ENCODE results near the gene SPC24.

SPC24 gene, protein sequence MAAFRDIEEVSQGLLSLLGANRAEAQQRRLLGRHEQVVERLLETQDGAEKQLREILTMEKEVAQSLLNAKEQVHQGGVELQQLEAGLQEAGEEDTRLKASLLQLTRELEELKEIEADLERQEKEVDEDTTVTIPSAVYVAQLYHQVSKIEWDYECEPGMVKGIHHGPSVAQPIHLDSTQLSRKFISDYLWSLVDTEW

DNA sequence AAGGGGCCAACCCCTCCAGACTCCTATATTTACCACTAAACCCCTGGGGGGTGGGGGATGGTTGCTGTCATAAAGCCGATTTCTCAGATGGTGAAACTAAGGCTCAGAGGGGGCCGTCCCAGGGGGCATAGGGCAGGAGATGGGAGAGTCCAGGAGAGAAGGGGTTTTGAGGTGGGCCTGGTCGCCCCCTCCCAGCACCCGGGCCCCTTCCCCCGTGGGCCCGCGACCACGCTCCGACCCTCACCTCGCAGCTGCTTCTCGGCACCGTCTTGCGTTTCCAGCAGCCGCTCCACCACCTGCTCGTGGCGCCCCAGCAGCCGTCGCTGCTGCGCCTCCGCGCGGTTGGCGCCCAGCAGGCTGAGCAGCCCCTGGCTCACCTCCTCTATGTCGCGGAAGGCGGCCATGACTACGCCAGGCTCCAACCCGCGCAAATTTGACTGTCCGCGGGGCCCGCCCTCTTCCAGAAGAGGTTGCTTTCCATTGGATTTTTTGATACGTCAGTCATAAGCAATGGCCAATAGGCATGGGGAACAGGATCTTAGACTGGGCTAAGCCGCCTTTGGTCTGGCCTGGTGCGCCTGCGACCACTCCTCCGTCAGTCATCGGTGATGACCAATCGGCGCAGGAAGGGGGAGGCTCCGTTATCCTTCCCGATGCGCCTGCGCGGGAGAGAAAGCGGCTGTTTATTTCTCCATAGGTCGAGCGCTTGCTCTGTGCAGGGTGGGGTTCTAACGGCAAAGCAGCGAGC lies at the start of gene SPC24:
TSS of gene SPC24 (minus strand) at position 410 of the 748 bp plus-strand sequence. CDS start at position 404, 6 bp downstream.
- Histone ChIP-seq H3K36me3 (ENCODE audit: control insufficient read depth, insufficient read depth, low read length) (no peaks in the 10 kb centered on the region), H3K9ac (ENCODE audit: low read length) (no peak within 1 kb of the TSS), H3K27ac (ENCODE audit: low read depth, low read length) (peak within 1 kb of the TSS; percentile 87), H3K27me3 (ENCODE audit: control insufficient read depth, insufficient read depth, low read length) (no peaks in the 10 kb centered on the region), H3K4me3 (ENCODE audit: low read length) (peak within 1 kb of the TSS; percentile 79), H3K4me1 (ENCODE audit: control insufficient read depth, insufficient read depth, low read length) (peaks cover 18% of the 10 kb centered on the region)

DNA sequence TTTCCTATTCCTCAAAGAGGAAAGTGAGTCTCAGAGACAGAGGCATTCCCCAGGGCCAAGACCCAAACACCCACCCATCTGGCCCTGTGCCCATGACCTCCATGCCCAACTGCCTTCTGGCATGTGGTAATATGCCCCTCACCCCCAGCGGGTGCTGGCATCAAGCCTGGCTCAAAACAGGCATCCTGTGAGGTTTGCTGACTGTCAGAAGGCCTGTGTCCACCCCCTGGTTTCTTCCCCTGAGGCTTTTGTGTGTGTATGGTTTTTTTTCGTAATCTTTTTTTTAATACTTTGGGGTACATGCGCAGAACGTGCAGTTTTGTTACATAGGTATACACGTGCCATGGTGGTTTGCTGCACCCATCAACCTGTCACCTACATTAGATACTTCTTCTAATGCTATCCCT lies 49.4 kb upstream of the SPC24 start:
- H3K27ac ChIP-seq (ENCODE audit: low read depth, low read length), result peak overlapping the region; percentile 98
- H3K27me3 ChIP-seq (ENCODE audit: control insufficient read depth, insufficient read depth, low read length), result no peaks in the 10 kb centered on the region
- no peak overlapping the region for H3K9ac ChIP-seq (ENCODE audit: low read length)
- H3K4me3 ChIP-seq (ENCODE audit: low read length), result no peak overlapping the region
- H3K36me3 ChIP-seq (ENCODE audit: control insufficient read depth, insufficient read depth, low read length), result peaks cover 2% of the 10 kb centered on the region
- peaks cover 20% of the 10 kb centered on the region for H3K4me1 ChIP-seq (ENCODE audit: control insufficient read depth, insufficient read depth, low read length)

DNA sequence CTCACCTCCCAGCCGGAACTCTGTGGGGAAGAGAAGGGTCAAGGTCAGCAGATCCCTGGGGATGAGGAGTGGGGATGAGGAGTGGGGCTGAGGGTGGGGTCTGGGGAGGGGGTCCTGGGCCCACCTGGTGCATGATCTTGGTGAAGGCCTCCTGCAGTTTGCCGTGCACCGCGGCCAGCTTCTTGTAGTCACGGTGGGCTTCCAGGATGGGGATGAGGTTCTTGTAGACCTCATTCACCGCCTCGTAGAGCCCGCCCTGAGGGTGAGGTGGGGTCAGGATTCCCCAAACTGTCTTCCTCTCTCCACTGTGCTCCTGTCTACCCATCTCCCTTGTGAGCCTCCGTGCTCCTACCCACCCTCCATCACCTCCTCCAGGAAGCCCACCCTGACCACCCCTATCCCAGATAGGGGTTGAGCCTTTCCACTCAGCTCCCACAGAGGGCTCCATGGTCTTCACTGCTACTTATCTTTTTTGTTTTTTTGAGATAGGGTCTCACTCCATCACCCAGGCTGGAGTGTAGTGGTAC lies 48.6 kb upstream of the SPC24 start:
- Histone ChIP-seq H3K36me3 (ENCODE audit: control insufficient read depth, insufficient read depth, low read length) (no peaks in the 10 kb centered on the region), H3K9ac (ENCODE audit: low read length) (peak overlapping the region; percentile 4), H3K4me3 (ENCODE audit: low read length) (peak overlapping the region; percentile 59), H3K27ac (ENCODE audit: low read depth, low read length) (peak overlapping the region; percentile 98), H3K27me3 (ENCODE audit: control insufficient read depth, insufficient read depth, low read length) (no peaks in the 10 kb centered on the region), H3K4me1 (ENCODE audit: control insufficient read depth, insufficient read depth, low read length) (peaks cover 20% of the 10 kb centered on the region)

DNA sequence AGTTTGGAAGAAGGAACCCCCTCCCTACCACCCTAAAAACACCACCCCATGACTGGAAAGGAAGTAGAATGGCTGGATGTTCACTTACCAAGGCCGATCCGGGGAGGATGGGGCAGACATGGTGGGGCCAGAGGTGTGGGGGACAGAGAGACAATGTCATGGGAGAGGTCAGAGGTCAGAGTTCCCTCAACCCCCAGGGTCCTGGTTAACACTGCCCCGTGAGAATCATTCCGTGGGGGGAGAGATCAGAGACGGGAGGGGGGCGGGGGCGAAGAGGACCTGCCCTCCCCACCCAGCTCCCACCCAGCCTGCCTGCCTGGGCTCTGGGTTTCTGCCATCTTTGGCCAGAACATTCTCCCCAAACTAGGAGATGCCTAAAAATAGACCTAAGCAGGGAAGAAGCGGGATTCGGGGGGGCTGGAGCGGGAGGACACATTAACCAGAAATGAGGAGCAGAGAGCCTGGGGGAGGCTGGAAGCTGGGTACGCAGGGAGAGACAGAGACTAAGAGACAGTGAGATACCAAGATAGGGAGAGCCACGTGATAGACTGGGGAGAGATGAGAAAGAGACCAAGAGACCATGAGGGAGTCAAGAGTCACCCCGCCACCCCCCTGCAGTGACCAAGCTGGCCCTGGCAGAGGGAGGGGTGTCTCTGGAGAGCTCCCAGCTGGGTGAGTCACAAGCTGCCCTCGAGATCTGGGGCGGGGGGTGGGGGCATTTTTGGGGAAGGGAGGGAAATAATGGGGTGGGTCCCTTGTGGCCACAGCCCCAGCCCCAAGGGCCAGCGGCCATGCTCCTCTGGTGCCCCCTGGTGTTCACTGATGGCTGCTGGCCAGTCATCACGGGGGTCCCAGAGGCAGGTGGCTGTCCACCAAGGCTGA lies 47.9 kb upstream of the SPC24 start:
- peak overlapping the region; percentile 98 for H3K27ac ChIP-seq (ENCODE audit: low read depth, low read length)
- no peaks in the 10 kb centered on the region for H3K36me3 ChIP-seq (ENCODE audit: control insufficient read depth, insufficient read depth, low read length)
- H3K4me1 ChIP-seq (ENCODE audit: control insufficient read depth, insufficient read depth, low read length), result peaks cover 20% of the 10 kb centered on the region
- H3K27me3 ChIP-seq (ENCODE audit: control insufficient read depth, insufficient read depth, low read length), result no peaks in the 10 kb centered on the region
- peak overlapping the region; percentile 29 for H3K9ac ChIP-seq (ENCODE audit: low read length)
- peak overlapping the region; percentile 59 for H3K4me3 ChIP-seq (ENCODE audit: low read length)

DNA sequence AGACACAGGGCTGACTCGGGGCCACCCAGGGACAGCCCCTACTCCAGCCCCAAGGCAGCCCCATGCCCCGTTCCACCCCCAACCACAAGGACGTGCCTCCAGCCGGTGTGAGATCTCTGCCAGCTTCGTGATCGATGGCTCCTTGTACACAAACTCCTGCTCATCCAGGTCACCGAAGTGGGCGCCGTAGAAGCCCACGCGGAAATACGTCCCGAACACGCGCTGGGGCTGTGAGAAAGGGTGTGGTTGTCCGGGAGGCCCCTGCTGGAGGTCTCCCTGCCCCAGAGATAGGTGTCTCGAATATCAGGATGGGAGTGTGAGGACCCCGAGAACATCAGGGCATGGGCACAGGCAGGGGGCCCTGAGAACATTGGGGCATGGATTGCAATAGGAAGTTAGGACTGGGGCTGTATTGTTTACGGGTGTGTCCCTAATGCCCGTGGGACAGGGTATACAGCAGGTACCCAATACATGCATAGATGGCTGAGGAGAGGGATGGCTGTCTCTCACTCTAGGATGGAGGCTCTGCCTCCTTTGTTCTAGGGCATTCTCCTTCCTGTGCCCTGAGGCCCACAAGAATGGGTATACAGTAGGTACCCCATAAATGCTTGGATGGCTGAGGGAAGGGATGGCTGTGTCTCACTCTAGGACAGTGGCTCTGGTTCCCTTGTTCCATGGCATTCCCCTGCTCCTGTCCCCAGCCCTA lies 47.1 kb upstream of the SPC24 start:
- Histone ChIP-seq H3K27ac (ENCODE audit: low read depth, low read length) (peak overlapping the region; percentile 98), H3K9ac (ENCODE audit: low read length) (peak overlapping the region; percentile 29), H3K4me1 (ENCODE audit: control insufficient read depth, insufficient read depth, low read length) (peaks cover 23% of the 10 kb centered on the region), H3K36me3 (ENCODE audit: control insufficient read depth, insufficient read depth, low read length) (no peaks in the 10 kb centered on the region), H3K4me3 (ENCODE audit: low read length) (peak overlapping the region; percentile 14), H3K27me3 (ENCODE audit: control insufficient read depth, insufficient read depth, low read length) (no peaks in the 10 kb centered on the region)

DNA sequence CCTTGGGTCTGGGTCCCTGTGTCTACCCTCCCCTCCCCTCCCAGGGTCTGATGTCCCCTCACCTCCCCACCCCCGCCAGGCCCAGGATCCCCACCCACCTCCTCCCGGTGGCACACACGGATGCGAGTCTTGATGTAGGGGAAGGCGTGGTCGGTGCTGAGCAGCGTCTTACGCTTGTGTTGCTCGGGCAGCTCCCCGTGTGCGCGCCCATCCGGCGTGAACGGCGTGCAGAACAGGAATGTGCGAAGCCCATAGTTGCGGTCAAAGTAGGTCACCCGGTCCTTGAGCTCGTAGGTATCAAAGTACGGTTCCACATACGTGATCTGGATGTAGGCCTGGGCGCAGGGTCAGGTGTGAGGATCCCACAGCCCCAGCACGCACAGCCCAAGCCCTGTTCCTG lies 46.2 kb upstream of the SPC24 start:
- Histone ChIP-seq H3K4me3 (ENCODE audit: low read length) (no peak overlapping the region), H3K4me1 (ENCODE audit: control insufficient read depth, insufficient read depth, low read length) (peaks cover 23% of the 10 kb centered on the region), H3K36me3 (ENCODE audit: control insufficient read depth, insufficient read depth, low read length) (no peaks in the 10 kb centered on the region), H3K9ac (ENCODE audit: low read length) (no peak overlapping the region), H3K27me3 (ENCODE audit: control insufficient read depth, insufficient read depth, low read length) (no peaks in the 10 kb centered on the region), H3K27ac (ENCODE audit: low read depth, low read length) (peak overlapping the region; percentile 98)

DNA sequence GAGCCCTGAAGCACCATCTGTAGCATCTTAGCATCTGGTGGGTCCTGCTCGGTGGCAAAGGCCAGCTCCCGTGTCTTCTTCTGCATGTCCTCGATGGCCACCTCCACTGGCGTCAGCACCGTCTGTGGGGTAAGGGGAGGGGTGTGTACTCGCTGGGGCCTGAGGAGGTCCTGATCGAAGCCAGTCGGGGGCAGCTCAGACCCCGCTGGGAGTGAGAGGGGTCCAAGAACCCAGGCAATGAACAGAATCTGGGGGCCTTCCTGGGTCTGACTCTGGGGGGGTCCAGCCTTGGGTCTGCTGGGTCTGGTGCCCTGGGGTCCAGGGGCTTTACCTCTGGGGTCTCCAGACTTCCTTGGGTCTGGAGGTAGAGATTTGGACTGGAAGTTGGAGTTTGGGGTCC lies 45.3 kb upstream of the SPC24 start:
- Histone ChIP-seq H3K4me3 (ENCODE audit: low read length) (no peak overlapping the region), H3K9ac (ENCODE audit: low read length) (no peak overlapping the region), H3K27me3 (ENCODE audit: control insufficient read depth, insufficient read depth, low read length) (no peaks in the 10 kb centered on the region), H3K27ac (ENCODE audit: low read depth, low read length) (peak overlapping the region; percentile 98), H3K36me3 (ENCODE audit: control insufficient read depth, insufficient read depth, low read length) (no peaks in the 10 kb centered on the region), H3K4me1 (ENCODE audit: control insufficient read depth, insufficient read depth, low read length) (peaks cover 23% of the 10 kb centered on the region)

DNA sequence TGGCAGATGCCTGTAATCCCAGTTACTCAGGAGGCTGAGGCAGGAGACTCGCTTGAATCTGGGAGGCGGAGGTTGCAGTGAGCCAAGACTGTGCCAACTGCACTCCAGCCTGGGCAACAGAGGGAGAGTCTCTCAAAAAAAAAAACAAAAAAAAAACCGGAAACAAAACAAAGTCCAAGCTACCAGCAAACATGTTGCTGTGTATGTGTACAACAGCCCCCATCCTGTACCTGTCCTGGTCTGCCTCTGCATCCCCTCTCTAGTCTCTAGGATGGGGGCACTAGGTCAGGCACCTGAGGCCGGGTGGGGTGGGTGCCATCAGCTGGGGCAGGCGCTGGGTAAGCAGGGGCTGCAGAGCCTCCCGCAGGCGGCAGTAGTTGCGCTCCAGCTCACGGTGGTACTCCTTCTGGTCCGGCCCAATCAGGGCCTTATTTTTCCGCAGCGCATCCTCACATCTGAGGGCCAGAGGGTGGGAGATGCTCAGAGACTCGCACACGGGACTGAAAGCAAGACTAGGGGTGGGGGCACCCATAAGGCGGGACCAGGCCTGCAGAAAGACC lies 44.5 kb upstream of the SPC24 start:
- H3K36me3 ChIP-seq (ENCODE audit: control insufficient read depth, insufficient read depth, low read length), result no peaks in the 10 kb centered on the region
- H3K4me3 ChIP-seq (ENCODE audit: low read length), result no peak overlapping the region
- peaks cover 27% of the 10 kb centered on the region for H3K4me1 ChIP-seq (ENCODE audit: control insufficient read depth, insufficient read depth, low read length)
- no peak overlapping the region for H3K9ac ChIP-seq (ENCODE audit: low read length)
- H3K27ac ChIP-seq (ENCODE audit: low read depth, low read length), result peak overlapping the region; percentile 94
- H3K27me3 ChIP-seq (ENCODE audit: control insufficient read depth, insufficient read depth, low read length), result no peaks in the 10 kb centered on the region

DNA sequence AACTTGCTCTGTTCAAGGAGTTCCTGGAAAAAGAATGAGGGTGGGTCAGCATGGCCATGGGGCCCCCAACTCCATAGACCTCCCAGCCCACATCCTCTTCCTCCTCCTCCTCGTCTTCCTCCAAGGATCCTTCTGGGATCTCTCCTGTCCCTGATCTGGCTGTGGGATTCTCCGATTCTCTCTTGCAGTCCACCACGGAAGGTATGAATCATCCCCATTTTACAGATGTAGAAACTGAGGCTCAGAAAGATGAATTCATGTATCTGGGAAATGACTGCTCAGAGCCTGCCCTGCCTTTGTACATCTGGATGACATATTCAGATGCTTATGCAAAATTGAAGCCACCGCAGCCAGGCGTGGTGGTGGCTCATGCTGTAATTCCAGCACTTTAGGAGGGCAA lies 43.9 kb upstream of the SPC24 start:
- peak overlapping the region; percentile 94 for H3K27ac ChIP-seq (ENCODE audit: low read depth, low read length)
- no peak overlapping the region for H3K4me3 ChIP-seq (ENCODE audit: low read length)
- peaks cover 21% of the 10 kb centered on the region for H3K4me1 ChIP-seq (ENCODE audit: control insufficient read depth, insufficient read depth, low read length)
- no peaks in the 10 kb centered on the region for H3K36me3 ChIP-seq (ENCODE audit: control insufficient read depth, insufficient read depth, low read length)
- H3K27me3 ChIP-seq (ENCODE audit: control insufficient read depth, insufficient read depth, low read length), result no peaks in the 10 kb centered on the region
- H3K9ac ChIP-seq (ENCODE audit: low read length), result no peak overlapping the region

DNA sequence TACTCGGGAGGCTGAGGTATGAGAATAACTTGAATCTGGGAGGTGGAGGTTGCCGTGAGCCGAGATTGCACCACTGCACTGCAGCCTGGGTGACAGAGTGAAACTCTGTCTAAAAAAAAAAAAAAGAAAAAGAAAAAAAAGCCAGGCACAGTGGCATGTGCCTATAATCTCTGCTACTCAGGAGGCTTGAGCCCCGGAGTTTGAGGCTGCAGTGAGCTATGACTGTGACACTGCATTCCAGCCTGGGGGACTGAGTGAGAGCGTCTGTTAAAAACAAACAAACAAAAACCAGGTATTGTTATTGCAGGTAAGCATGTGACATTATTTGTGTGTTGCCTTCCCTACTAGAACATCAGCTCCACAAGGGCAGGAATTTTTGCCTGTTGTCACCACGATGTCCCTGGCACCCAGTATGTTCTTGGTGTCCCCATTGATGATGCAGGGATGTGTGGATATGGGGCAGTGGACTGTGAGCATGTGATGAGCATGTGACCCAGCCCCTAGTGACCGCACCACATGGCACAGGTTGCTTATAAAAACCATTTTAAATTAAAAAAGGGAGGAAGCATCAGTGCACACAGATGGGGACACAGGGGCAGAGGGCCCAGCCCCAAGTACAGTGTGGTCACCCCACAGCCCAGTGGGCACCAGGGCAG lies 43.3 kb upstream of the SPC24 start:
- no peaks in the 10 kb centered on the region for H3K27me3 ChIP-seq (ENCODE audit: control insufficient read depth, insufficient read depth, low read length)
- peaks cover 21% of the 10 kb centered on the region for H3K4me1 ChIP-seq (ENCODE audit: control insufficient read depth, insufficient read depth, low read length)
- no peak overlapping the region for H3K9ac ChIP-seq (ENCODE audit: low read length)
- no peak overlapping the region for H3K4me3 ChIP-seq (ENCODE audit: low read length)
- H3K36me3 ChIP-seq (ENCODE audit: control insufficient read depth, insufficient read depth, low read length), result no peaks in the 10 kb centered on the region
- H3K27ac ChIP-seq (ENCODE audit: low read depth, low read length), result peak overlapping the region; percentile 94

DNA sequence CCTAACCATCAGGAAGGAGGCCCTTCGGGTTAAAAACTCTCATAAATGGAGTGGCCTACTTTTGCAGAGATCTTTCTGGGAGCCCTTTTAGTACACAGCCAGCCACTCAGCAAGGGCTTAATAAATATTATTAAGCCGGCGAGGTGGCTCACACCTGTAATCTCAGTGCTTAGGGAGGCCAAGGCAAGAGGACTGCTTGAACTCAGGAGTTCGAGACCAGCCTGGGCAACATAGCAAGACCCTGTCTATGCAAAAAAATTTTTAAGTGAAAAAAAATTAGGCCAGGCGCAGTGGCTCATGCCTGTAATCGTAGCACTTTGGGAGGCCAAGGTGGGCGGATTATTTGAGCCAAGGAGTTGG lies 42.6 kb upstream of the SPC24 start:
- peak overlapping the region; percentile 94 for H3K27ac ChIP-seq (ENCODE audit: low read depth, low read length)
- H3K36me3 ChIP-seq (ENCODE audit: control insufficient read depth, insufficient read depth, low read length), result no peaks in the 10 kb centered on the region
- H3K4me1 ChIP-seq (ENCODE audit: control insufficient read depth, insufficient read depth, low read length), result peaks cover 27% of the 10 kb centered on the region
- no peaks in the 10 kb centered on the region for H3K27me3 ChIP-seq (ENCODE audit: control insufficient read depth, insufficient read depth, low read length)
- no peak overlapping the region for H3K9ac ChIP-seq (ENCODE audit: low read length)
- peak overlapping the region; percentile 55 for H3K4me3 ChIP-seq (ENCODE audit: low read length)
